NT2/D1 (cell line): ENCODE measurements around the gene TIPARP.

Experiments
- YY1 ChIP-seq: IDR thresholded peaks from 2 replicates; pipeline ENCODE4 v1.6.1; 2011; ENCODE audit not compliant: insufficient read length, insufficient read depth
- ZNF274 ChIP-seq: IDR thresholded peaks from 2 replicates; pipeline ENCODE4 v1.6.1; 2011; ENCODE audit warnings: mild to moderate bottlenecking, low read depth, low read length

DNA sequence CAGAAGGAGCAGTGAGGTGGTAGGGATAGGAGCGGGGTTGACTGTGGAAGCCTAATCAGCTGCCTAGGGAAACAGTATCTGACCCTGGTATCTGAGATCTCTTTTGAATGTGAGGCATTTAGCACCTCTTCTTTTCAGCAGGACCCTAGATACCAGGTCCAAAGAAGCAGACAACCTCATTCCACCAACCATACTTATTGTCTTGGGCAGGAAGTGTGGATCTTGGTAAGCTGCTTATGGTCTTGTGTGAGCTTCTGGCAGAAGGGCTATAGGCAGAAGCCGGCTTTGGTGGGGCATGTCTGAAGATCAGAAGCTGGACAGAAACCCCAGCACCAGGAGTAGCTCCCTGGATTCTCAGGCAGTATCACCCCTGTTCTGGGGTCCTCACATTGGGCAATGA, 65.6 kb downstream of the TIPARP start:
- TF ChIP-seq YY1 (no peak), ZNF274 (no peak)
